Gastroesophageal sphincter (tissue), 3 donors: ENCODE results near the gene RNMT.

ENCODE experiments used
- CTCF ChIP-seq, 4 experiments: fragments of 200-600 bp in 2 of 4; fragments of 450-650 bp in 2 of 4; sonication (generic) in 1 of 4; IDR thresholded peaks; one replicate each; pipeline ENCODE4 v1.5.1; 2017 to 2019; ENCODE audit warnings: antibody characterized with exemption in 4 of 4, mild to moderate bottlenecking in 2 of 4, moderate library complexity in 2 of 4
- EP300 ChIP-seq: sonication (generic); formaldehyde crosslinking; IDR thresholded peaks from one replicate; pipeline ENCODE4 v1.6.1; 2017; ENCODE audit warnings: antibody characterized with exemption, mild to moderate bottlenecking

GRCh38 chr18:13804305-13804704 is 77.8 kb downstream of the RNMT start:
- TF ChIP-seq EP300 (no peak), CTCF (IDR thresholded peaks at IDR 0.05) (no peak)
